KBM-7 (cell line): ENCODE results near the gene HK1.
"Not testable (repeated sequence)": the region's sequence is repeated elsewhere in the genome, so short reads cannot be mapped to it uniquely, and the experiment has no call there.

Experiments used
- DNase-seq: peaks from one replicate; pipeline ENCODE4 v3.0.0-alpha.2; 2015
- in situ Hi-C: fragments of 300-500 bp; cut with MboI; formaldehyde crosslinking; loops from 2 replicates; pipeline ENCODE4 v1.14.3; 2020; ENCODE audit warnings: low sequenced_read_pairs, low pct_unique_long_range_greater_than_20kb, mixed read lengths

Gene HK1

GRCh38 chr10:69446650-69447151 lies 168.4 kb downstream of the HK1 start:
- in situ Hi-C loops, result no loop called here
- no peak for DNase-seq

- in situ Hi-C loops, result no loop called here
- peak; percentile 86 for DNase-seq
These were observed 171.5 kb downstream of the HK1 start for GRCh38 chr10:69449841-69450240.

- in situ Hi-C loops, DNase-seq: not testable (repeated sequence)
These were observed 172.1 kb downstream of the HK1 start for GRCh38 chr10:69450395-69450794.

- in situ Hi-C loops, result no loop called here
- DNase-seq, result peak; percentile 84
These were observed 173.0 kb downstream of the HK1 start, which contains the start of gene TSPAN15 for GRCh38 chr10:69451209-69451783. Gene TSPAN15, plus strand, starts transcription at chr10:69451465. Its CDS starts 130 bp downstream, at chr10:69451595.
